Type B pancreatic cell (in vitro differentiated cells): Measurements from ENCODE around the gene S100A7. TPM values are rescaled to one million over a fixed set of nuclear protein-coding genes. Genes with fewer than 3 reads are reported as not detected.

Source experiments
- DNase-seq: peaks from one replicate; pipeline ENCODE4 v3.0.0; 2021; ENCODE audit warnings: mixed read lengths; ENCODE audit not compliant: unreplicated experiment; ENCODE audit errors: extremely low spot score
- H3K27ac Mint-ChIP-seq: 2 replicates; pipeline ENCODE4 v1.8.0; 2021; ENCODE audit warnings: mild to moderate bottlenecking, mixed read lengths
- H3K27me3 Mint-ChIP-seq: 2 replicates; pipeline ENCODE4 v1.8.0; 2021; ENCODE audit warnings: mixed read lengths
- H3K36me3 Mint-ChIP-seq: 2 replicates; pipeline ENCODE4 v1.8.0; 2021; ENCODE audit warnings: mixed read lengths
- H3K4me1 Mint-ChIP-seq: one replicate; pipeline ENCODE4 v1.8.0; 2021; ENCODE audit warnings: mixed read lengths; ENCODE audit not compliant: unreplicated experiment
- H3K4me3 Mint-ChIP-seq: 2 replicates; pipeline ENCODE4 v1.8.0; 2021; ENCODE audit warnings: mild to moderate bottlenecking, mixed read lengths
- H3K9me3 Mint-ChIP-seq: 2 replicates; pipeline ENCODE4 v1.8.0; 2021; ENCODE audit warnings: mixed read lengths
- CTCF ChIP-seq: fragments of 200-600 bp; sonication (generic); conservative IDR thresholded peaks from 2 replicates; pipeline ENCODE4 v1.5.0; 2021; ENCODE audit warnings: antibody characterized with exemption, mild to moderate bottlenecking
- total RNA-seq: library from RNA; stranded (reverse); gene quantifications from 2 replicates; pipeline ENCODE4 v1.2.1, GENCODE V29; 2021; ENCODE audit warnings: low replicate concordance

The S100A7 gene
- total RNA-seq, 1 donor from 2014 or later: 6.2 TPM

DNA sequence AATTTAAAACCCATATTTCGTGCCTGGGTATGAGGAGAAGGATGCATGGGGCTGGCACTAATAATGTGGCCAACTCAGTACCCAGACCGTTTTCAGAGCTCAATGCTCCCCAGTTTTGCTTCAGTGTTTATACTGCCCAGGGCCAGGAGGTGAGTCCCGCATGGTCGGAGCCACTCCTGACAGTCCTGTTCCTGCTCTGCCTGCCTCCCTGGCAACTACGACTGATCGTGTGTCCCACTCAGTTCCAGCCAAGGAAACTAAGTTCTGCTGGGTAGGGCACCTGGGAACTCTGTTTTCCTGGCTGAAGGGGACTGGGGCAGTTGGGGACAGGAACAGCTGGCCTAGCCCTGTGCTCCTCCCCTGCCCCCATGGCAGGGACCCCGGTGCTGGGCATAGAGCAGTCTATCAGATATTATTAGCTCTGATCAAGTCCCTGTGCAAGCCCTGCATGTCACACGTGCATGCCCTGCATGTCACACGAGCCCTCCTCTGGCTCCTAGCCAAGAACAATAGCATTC lies 19.2 kb downstream of the S100A7 start:
- H3K27me3 Mint-ChIP-seq: peaks cover 20% of the 10 kb centered on the region
- no peaks in the 10 kb centered on the region for H3K36me3 Mint-ChIP-seq
- no peak for TF ChIP-seq CTCF
- H3K27ac Mint-ChIP-seq: no peak overlapping the region
- DNase-seq: no peak
- no peak overlapping the region for H3K4me3 Mint-ChIP-seq
- H3K4me1 Mint-ChIP-seq: no peaks in the 10 kb centered on the region
- no peaks in the 10 kb centered on the region for H3K9me3 Mint-ChIP-seq

- H3K36me3 Mint-ChIP-seq: no peaks in the 10 kb centered on the region
- no peak overlapping the region for H3K27ac Mint-ChIP-seq
Measured at GRCh38 chr1:153439273-153439672, 21.2 kb downstream of the S100A7 start.

DNA sequence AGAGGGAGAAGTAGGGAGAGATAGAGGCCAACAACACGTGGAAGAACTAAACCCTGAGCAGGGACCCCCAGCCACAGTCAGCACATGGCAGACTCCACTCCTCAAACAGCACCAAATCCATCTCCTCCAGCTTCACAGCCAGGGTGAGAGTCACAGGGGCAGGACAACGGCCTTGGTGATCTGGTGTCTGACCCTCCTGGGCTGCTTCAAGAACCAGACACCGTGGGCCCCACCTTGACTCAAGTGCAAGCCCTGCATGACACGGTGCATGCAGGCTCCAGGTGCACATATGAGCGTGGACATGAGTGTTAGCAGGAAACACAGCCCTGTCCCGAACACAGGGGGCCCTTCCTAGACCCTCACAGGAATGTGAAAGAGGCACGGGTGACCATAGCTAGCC lies 21.9 kb downstream of the S100A7 start:
- Mint-ChIP-seq H3K36me3 (no peaks in the 10 kb centered on the region), H3K27me3 (peaks cover 6% of the 10 kb centered on the region), H3K4me3 (no peak overlapping the region), H3K4me1 (no peaks in the 10 kb centered on the region), H3K9me3 (no peaks in the 10 kb centered on the region), H3K27ac (no peak overlapping the region)
- no peak for DNase-seq
- TF ChIP-seq CTCF: no peak

More at GRCh38 chr1:153439273-153439672, 21.2 kb downstream of the S100A7 start:
- DNase-seq: no peak
- TF ChIP-seq CTCF: no peak
- H3K9me3 Mint-ChIP-seq: no peaks in the 10 kb centered on the region
- no peaks in the 10 kb centered on the region for H3K4me1 Mint-ChIP-seq
- peaks cover 10% of the 10 kb centered on the region for H3K27me3 Mint-ChIP-seq
- no peak overlapping the region for H3K4me3 Mint-ChIP-seq

GRCh38 chr1:153437236-153437635 lies 23.2 kb downstream of the S100A7 start:
- Mint-ChIP-seq H3K4me1 (no peaks in the 10 kb centered on the region), H3K27me3 (peaks cover 6% of the 10 kb centered on the region), H3K4me3 (no peak overlapping the region), H3K36me3 (no peaks in the 10 kb centered on the region), H3K9me3 (no peaks in the 10 kb centered on the region), H3K27ac (no peak overlapping the region)
- TF ChIP-seq CTCF: no peak
- no peak for DNase-seq

DNA sequence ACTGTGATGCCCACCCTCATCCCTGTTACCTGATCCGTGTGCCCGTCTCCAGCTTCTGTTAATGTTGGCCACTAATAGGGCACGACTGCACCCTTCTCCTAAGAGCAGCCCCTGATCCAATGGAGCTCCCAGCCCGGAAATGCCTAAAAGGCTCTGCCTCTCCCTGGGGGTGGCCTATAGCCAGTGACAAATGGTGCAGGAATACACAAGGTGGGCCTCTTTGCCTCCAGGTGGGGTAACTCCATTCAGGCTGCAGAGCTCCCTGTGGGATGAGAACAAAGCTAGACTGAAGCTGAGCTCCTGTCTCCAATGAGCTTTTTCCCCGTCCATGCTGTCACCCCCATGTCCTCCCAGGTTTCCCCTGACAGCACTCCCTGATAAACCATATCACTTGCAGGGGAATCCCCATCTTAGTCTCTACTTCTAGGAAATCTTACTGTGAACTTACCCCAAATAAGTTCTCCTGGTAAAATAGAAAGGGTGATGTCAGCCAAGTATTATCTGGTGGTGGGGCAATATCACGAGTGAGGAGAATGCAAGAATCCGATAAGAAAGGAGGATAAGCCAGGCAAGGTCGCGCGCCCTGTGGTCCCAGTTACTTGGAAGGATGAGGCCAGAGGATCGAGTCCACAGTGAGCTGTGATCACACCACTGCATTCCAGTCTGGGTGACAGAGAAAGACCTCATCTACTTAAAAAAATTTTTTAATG lies 25.6 kb downstream of the S100A7 start:
- TF ChIP-seq CTCF: no peak
- H3K36me3 Mint-ChIP-seq: no peaks in the 10 kb centered on the region
- no peak overlapping the region for H3K4me3 Mint-ChIP-seq
- DNase-seq: no peak
- H3K9me3 Mint-ChIP-seq: no peaks in the 10 kb centered on the region
- no peak overlapping the region for H3K27ac Mint-ChIP-seq
- H3K4me1 Mint-ChIP-seq: no peaks in the 10 kb centered on the region
- H3K27me3 Mint-ChIP-seq: peaks cover 6% of the 10 kb centered on the region
